ENCODE data around the gene CPHXL2.

CPHXL2 gene

DNA sequence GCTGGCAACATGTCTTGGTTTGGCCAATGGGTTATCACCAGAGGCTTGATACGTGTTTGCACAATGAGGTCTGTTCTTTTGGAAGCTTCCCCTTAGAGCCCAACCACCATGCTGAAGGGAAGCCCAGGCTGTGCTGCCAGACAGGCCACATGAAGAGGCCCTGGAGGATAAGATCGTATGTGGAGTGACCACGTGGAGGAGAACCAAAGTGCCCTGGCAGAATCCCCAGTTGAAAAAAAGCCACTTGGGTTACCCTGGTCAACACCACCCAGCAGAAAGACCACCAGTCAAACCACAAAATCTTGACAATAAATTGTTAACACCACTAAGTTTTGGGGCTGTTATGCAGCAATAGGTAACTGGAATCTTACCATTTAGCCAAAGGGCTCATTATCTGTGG is 46.8 kb downstream of the CPHXL2 start:
- Histone ChIP-seq H3K4me3 (ENCODE audit: low read length) (no peak overlapping the region), H3K27me3 (ENCODE audit: control insufficient read depth, insufficient read depth, low read length) (no peaks in the 10 kb centered on the region), H3K4me1 (ENCODE audit: control insufficient read depth, insufficient read depth, low read length) (no peaks in the 10 kb centered on the region), H3K9ac (ENCODE audit: low read length) (no peak overlapping the region), H3K36me3 (ENCODE audit: control insufficient read depth, insufficient read depth, low read length) (peaks cover 56% of the 10 kb centered on the region), H3K27ac (ENCODE audit: low read depth, low read length) (no peak overlapping the region)

- Histone ChIP-seq H3K4me1 (ENCODE audit: control insufficient read depth, insufficient read depth, low read length) (no peaks in the 10 kb centered on the region), H3K4me3 (ENCODE audit: low read length) (no peak overlapping the region), H3K27ac (ENCODE audit: low read depth, low read length) (no peak overlapping the region), H3K36me3 (ENCODE audit: control insufficient read depth, insufficient read depth, low read length) (peaks cover 54% of the 10 kb centered on the region), H3K9ac (ENCODE audit: low read length) (no peak overlapping the region), H3K27me3 (ENCODE audit: control insufficient read depth, insufficient read depth, low read length) (no peaks in the 10 kb centered on the region)
Measured at GRCh38 chr16:75629132-75629531, 47.7 kb downstream of the CPHXL2 start.

- Histone ChIP-seq H3K36me3 (ENCODE audit: control insufficient read depth, insufficient read depth, low read length) (peaks cover 49% of the 10 kb centered on the region), H3K4me1 (ENCODE audit: control insufficient read depth, insufficient read depth, low read length) (no peaks in the 10 kb centered on the region), H3K4me3 (ENCODE audit: low read length) (no peak overlapping the region)
Measured at GRCh38 chr16:75628351-75628750, 48.5 kb downstream of the CPHXL2 start.

DNA sequence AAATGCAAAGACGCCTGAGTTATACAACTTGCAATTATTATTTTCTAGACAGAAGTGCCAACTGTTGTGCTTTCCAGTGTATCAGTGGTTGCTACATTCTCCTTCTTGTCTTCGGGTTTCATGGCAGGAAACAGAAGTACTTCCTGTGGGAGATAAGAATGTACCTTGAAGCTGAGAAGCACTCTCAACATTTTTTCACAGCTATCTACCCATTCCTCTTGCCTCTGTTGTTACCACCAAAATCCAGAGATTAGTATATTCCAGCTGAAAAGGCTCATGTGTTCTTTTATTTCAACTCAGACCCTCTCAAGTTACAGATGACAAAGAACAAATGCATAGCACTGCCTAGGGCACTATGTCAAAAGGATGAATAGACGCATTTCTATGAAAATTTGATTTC is 49.0 kb downstream of the CPHXL2 start:
- Histone ChIP-seq H3K27ac (ENCODE audit: low read depth, low read length) (no peak overlapping the region), H3K36me3 (ENCODE audit: control insufficient read depth, insufficient read depth, low read length) (peaks cover 45% of the 10 kb centered on the region), H3K9ac (ENCODE audit: low read length) (no peak overlapping the region), H3K4me3 (ENCODE audit: low read length) (no peak overlapping the region), H3K27me3 (ENCODE audit: control insufficient read depth, insufficient read depth, low read length) (no peaks in the 10 kb centered on the region), H3K4me1 (ENCODE audit: control insufficient read depth, insufficient read depth, low read length) (no peaks in the 10 kb centered on the region)

More at GRCh38 chr16:75628351-75628750, 48.5 kb downstream of the CPHXL2 start:
- H3K27ac ChIP-seq (ENCODE audit: low read depth, low read length), result no peak overlapping the region
- no peaks in the 10 kb centered on the region for H3K27me3 ChIP-seq (ENCODE audit: control insufficient read depth, insufficient read depth, low read length)
- H3K9ac ChIP-seq (ENCODE audit: low read length), result no peak overlapping the region

DNA sequence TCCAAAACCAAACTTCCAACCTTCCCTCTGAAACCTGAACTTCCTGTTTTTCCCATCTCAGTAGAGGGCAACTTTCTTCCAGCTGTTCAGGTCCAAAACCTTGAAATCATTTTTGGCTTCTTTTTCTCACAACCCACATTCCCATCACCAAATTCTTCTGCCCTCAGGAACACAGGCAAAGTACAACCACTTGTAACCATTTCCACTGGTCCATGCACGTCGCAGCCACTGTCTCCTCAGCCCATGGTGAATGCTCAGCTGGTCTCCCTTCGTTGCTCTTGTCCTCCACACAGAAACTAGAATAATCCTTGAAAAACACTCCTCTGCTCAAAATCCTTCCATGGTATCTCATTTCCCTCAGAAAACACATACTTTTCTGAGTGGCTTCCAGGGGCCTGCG is 50.0 kb downstream of the CPHXL2 start:
- Histone ChIP-seq H3K27me3 (ENCODE audit: control insufficient read depth, insufficient read depth, low read length) (no peaks in the 10 kb centered on the region), H3K9ac (ENCODE audit: low read length) (no peak overlapping the region), H3K27ac (ENCODE audit: low read depth, low read length) (no peak overlapping the region), H3K4me1 (ENCODE audit: control insufficient read depth, insufficient read depth, low read length) (peaks cover 8% of the 10 kb centered on the region), H3K36me3 (ENCODE audit: control insufficient read depth, insufficient read depth, low read length) (peaks cover 44% of the 10 kb centered on the region), H3K4me3 (ENCODE audit: low read length) (no peak overlapping the region)

- Histone ChIP-seq H3K27me3 (ENCODE audit: control insufficient read depth, insufficient read depth, low read length) (no peaks in the 10 kb centered on the region), H3K27ac (ENCODE audit: low read depth, low read length) (no peak overlapping the region), H3K9ac (ENCODE audit: low read length) (no peak overlapping the region), H3K4me1 (ENCODE audit: control insufficient read depth, insufficient read depth, low read length) (peaks cover 11% of the 10 kb centered on the region), H3K4me3 (ENCODE audit: low read length) (no peak overlapping the region), H3K36me3 (ENCODE audit: control insufficient read depth, insufficient read depth, low read length) (peaks cover 33% of the 10 kb centered on the region)
Measured at GRCh38 chr16:75624921-75625334, 51.9 kb downstream of the CPHXL2 start.

- Histone ChIP-seq H3K4me1 (ENCODE audit: control insufficient read depth, insufficient read depth, low read length) (peaks cover 11% of the 10 kb centered on the region), H3K36me3 (ENCODE audit: control insufficient read depth, insufficient read depth, low read length) (peaks cover 24% of the 10 kb centered on the region), H3K4me3 (ENCODE audit: low read length) (peak within 1 kb of the TSS; percentile 89), H3K27ac (ENCODE audit: low read depth, low read length) (peak within 1 kb of the TSS; percentile 87), H3K27me3 (ENCODE audit: control insufficient read depth, insufficient read depth, low read length) (no peaks in the 10 kb centered on the region), H3K9ac (ENCODE audit: low read length) (peak within 1 kb of the TSS; percentile 90)
Measured at GRCh38 chr16:75622761-75623605, 53.8 kb downstream of the CPHXL2 start, which contains the start of gene ADAT1. Gene ADAT1 (minus strand): TSS chr16:75623281. CDS start chr16:75620799, 2,482 bp downstream.

DNA sequence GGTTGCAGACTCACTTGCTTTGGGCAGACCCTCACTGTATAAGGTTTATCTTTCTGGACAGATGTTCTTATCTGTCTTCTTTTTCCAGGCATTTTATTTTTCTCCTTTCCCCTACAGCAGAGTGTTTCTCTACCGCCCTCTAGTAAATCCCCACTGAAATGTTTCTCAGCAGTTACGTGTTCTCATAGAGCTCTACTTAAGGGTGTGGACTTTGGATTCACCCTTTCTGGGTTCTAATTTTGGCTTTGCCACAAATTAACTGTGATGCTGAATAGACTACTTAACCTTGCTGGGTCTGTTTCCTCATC is 55.7 kb downstream of the CPHXL2 start:
- no peak overlapping the region for H3K4me3 ChIP-seq (ENCODE audit: low read length)
- no peaks in the 10 kb centered on the region for H3K27me3 ChIP-seq (ENCODE audit: control insufficient read depth, insufficient read depth, low read length)
- H3K27ac ChIP-seq (ENCODE audit: low read depth, low read length), result no peak overlapping the region
- H3K9ac ChIP-seq (ENCODE audit: low read length), result no peak overlapping the region
- H3K4me1 ChIP-seq (ENCODE audit: control insufficient read depth, insufficient read depth, low read length), result peaks cover 11% of the 10 kb centered on the region
- peaks cover 24% of the 10 kb centered on the region for H3K36me3 ChIP-seq (ENCODE audit: control insufficient read depth, insufficient read depth, low read length)

- no peak overlapping the region for H3K27ac ChIP-seq (ENCODE audit: low read depth, low read length)
- H3K4me3 ChIP-seq (ENCODE audit: low read length), result no peak overlapping the region
- no peak overlapping the region for H3K9ac ChIP-seq (ENCODE audit: low read length)
- peaks cover 11% of the 10 kb centered on the region for H3K4me1 ChIP-seq (ENCODE audit: control insufficient read depth, insufficient read depth, low read length)
- H3K36me3 ChIP-seq (ENCODE audit: control insufficient read depth, insufficient read depth, low read length), result peaks cover 18% of the 10 kb centered on the region
- no peaks in the 10 kb centered on the region for H3K27me3 ChIP-seq (ENCODE audit: control insufficient read depth, insufficient read depth, low read length)
Measured at GRCh38 chr16:75620326-75621169, 56.3 kb downstream of the CPHXL2 start.

GRCh38 chr16:75618780-75619179 is 58.0 kb downstream of the CPHXL2 start:
- Histone ChIP-seq H3K4me3 (ENCODE audit: low read length) (no peak overlapping the region), H3K27ac (ENCODE audit: low read depth, low read length) (no peak overlapping the region), H3K4me1 (ENCODE audit: control insufficient read depth, insufficient read depth, low read length) (peaks cover 11% of the 10 kb centered on the region), H3K36me3 (ENCODE audit: control insufficient read depth, insufficient read depth, low read length) (peaks cover 17% of the 10 kb centered on the region), H3K9ac (ENCODE audit: low read length) (no peak overlapping the region), H3K27me3 (ENCODE audit: control insufficient read depth, insufficient read depth, low read length) (no peaks in the 10 kb centered on the region)

- Histone ChIP-seq H3K4me1 (ENCODE audit: control insufficient read depth, insufficient read depth, low read length) (peaks cover 6% of the 10 kb centered on the region), H3K27me3 (ENCODE audit: control insufficient read depth, insufficient read depth, low read length) (no peaks in the 10 kb centered on the region), H3K4me3 (ENCODE audit: low read length) (no peak overlapping the region), H3K27ac (ENCODE audit: low read depth, low read length) (no peak overlapping the region), H3K36me3 (ENCODE audit: control insufficient read depth, insufficient read depth, low read length) (peaks cover 19% of the 10 kb centered on the region), H3K9ac (ENCODE audit: low read length) (no peak overlapping the region)
Measured at GRCh38 chr16:75617121-75617520, 59.7 kb downstream of the CPHXL2 start.

GRCh38 chr16:75616521-75617010 is 60.2 kb downstream of the CPHXL2 start:
- H3K4me3 ChIP-seq (ENCODE audit: low read length), result no peak overlapping the region
- no peak overlapping the region for H3K9ac ChIP-seq (ENCODE audit: low read length)
- H3K27ac ChIP-seq (ENCODE audit: low read depth, low read length), result no peak overlapping the region
- H3K36me3 ChIP-seq (ENCODE audit: control insufficient read depth, insufficient read depth, low read length), result peaks cover 21% of the 10 kb centered on the region
- H3K27me3 ChIP-seq (ENCODE audit: control insufficient read depth, insufficient read depth, low read length), result no peaks in the 10 kb centered on the region
- H3K4me1 ChIP-seq (ENCODE audit: control insufficient read depth, insufficient read depth, low read length), result peaks cover under 1% of the 10 kb centered on the region
